GM23338 (cell line): ENCODE measurements around the gene ROR1. TPM values are rescaled to one million over a fixed set of nuclear protein-coding genes. Genes with fewer than 3 reads are reported as not detected.

ENCODE experiments used
- ATAC-seq: fragments of 200-7000 bp; cut with Tn5 transposase; 3 replicates; pipeline ENCODE4 v1.9.1; 2020
- DNase-seq: peaks from one replicate; pipeline ENCODE4 v3.0.0-alpha.2; 2015; ENCODE audit warnings: low spot score
- H2AFZ ChIP-seq: fragments of 200-600 bp; sonication (generic); 2 replicates; pipeline ENCODE4 v1.8.0; 2016; ENCODE audit warnings: antibody characterized with exemption, mild to moderate bottlenecking, moderate library complexity
- H3F3A ChIP-seq: fragments of 200-600 bp; sonication (generic); replicated peaks from 2 replicates; pipeline ENCODE4 v1.8.0; 2017; ENCODE audit warnings: antibody characterized with exemption, mixed run types, low read depth
- H3K27ac ChIP-seq: fragments of 200-600 bp; sonication (generic); 2 replicates; pipeline ENCODE4 v1.6.1; 2016; ENCODE audit warnings: low read depth
- H3K27me3 ChIP-seq: fragments of 200-600 bp; sonication (generic); 2 replicates; pipeline ENCODE4 v1.8.0; 2016; ENCODE audit warnings: mild to moderate bottlenecking, mixed run types, moderate library complexity; ENCODE audit not compliant: insufficient read depth
- H3K36me3 ChIP-seq: fragments of 200-600 bp; sonication (generic); 2 replicates; pipeline ENCODE4 v1.8.0; 2016; ENCODE audit warnings: mild to moderate bottlenecking; ENCODE audit not compliant: insufficient read depth
- H3K4me1 ChIP-seq: fragments of 200-600 bp; sonication (generic); 2 replicates; pipeline ENCODE4 v1.8.0; 2016; ENCODE audit warnings: mild to moderate bottlenecking, moderate library complexity; ENCODE audit not compliant: insufficient read depth
- H3K4me2 ChIP-seq: fragments of 200-600 bp; sonication (generic); 2 replicates; pipeline ENCODE4 v1.7.1; 2017; ENCODE audit warnings: mixed run types
- H3K4me3 ChIP-seq: fragments of 200-600 bp; sonication (generic); 2 replicates; pipeline ENCODE4 v1.6.1; 2016; ENCODE audit warnings: mixed run types
- H3K79me2 ChIP-seq: fragments of 200-600 bp; sonication (generic); replicated peaks from 2 replicates; pipeline ENCODE4 v1.8.0; 2017; ENCODE audit warnings: mild to moderate bottlenecking; ENCODE audit not compliant: insufficient read depth
- H3K9me2 ChIP-seq: fragments of 200-600 bp; sonication (generic); 2 replicates; pipeline ENCODE4 v1.8.0; 2017; ENCODE audit not compliant: insufficient read depth
- H4K20me1 ChIP-seq: fragments of 200-600 bp; sonication (generic); replicated peaks from 2 replicates; pipeline ENCODE4 v1.8.0; 2017; ENCODE audit warnings: mild to moderate bottlenecking; ENCODE audit not compliant: insufficient read depth
- H3K27ac Mint-ChIP-seq: 2 replicates; pipeline ENCODE4 v1.8.0; 2020; ENCODE audit warnings: inconsistent platforms, mild to moderate bottlenecking, moderate library complexity, mixed read lengths
- H3K27me3 Mint-ChIP-seq: 3 replicates; pipeline ENCODE4 v1.8.0; 2022; ENCODE audit warnings: low read depth, mild to moderate bottlenecking, moderate library complexity, mixed read lengths, inconsistent platforms; ENCODE audit not compliant: insufficient read depth, poor library complexity
- H3K36me3 Mint-ChIP-seq: 3 replicates; pipeline ENCODE4 v1.8.0; 2021; ENCODE audit warnings: low read depth, mild to moderate bottlenecking, inconsistent platforms, moderate library complexity, mixed read lengths
- H3K4me1 Mint-ChIP-seq: 3 replicates; pipeline ENCODE4 v1.8.0; 2020; ENCODE audit warnings: mild to moderate bottlenecking, inconsistent platforms, mixed read lengths
- H3K4me3 Mint-ChIP-seq: 3 replicates; pipeline ENCODE4 v1.8.0; 2021; ENCODE audit warnings: moderate library complexity, mild to moderate bottlenecking, inconsistent platforms, mixed read lengths
- H3K9me3 Mint-ChIP-seq: 3 replicates; pipeline ENCODE4 v1.8.0; 2020; ENCODE audit warnings: moderate library complexity, mild to moderate bottlenecking, inconsistent platforms, mixed read lengths
- CTCF ChIP-seq, 2 experiments: fragments of 200-600 bp in 1 of 2; sonication (generic) in 1 of 2; conservative IDR thresholded peaks; 2 replicates each; pipeline versions ENCODE4 v1.5.1 to v1.6.1; 2016 to 2017; ENCODE audit warnings: antibody characterized with exemption in 2 of 2, low read depth in 2 of 2, mild to moderate bottlenecking in 2 of 2, moderate library complexity in 1 of 2
- ETS1 ChIP-seq: IDR thresholded peaks from 2 replicates; pipeline ENCODE4 v1.6.1; 2016; ENCODE audit warnings: antibody characterized with exemption
- EZH2 ChIP-seq: fragments of 200-600 bp; sonication (generic); IDR thresholded peaks from one replicate; pipeline ENCODE4 v1.8.0; 2017; ENCODE audit warnings: antibody characterized with exemption, mild to moderate bottlenecking, low read depth; ENCODE audit not compliant: unreplicated experiment
- NANOG ChIP-seq: IDR thresholded peaks from 2 replicates; pipeline ENCODE4 v1.6.1; 2016; ENCODE audit warnings: antibody characterized with exemption, borderline replicate concordance
- REST ChIP-seq: IDR thresholded peaks from one replicate; pipeline ENCODE4 v1.6.1; 2018; ENCODE audit warnings: antibody characterized with exemption; ENCODE audit not compliant: unreplicated experiment
- ZNF114 ChIP-seq: fragments of 250-450 bp; sonication (Bioruptor Pico); IDR thresholded peaks from 2 replicates; pipeline ENCODE4 v1.5.0; 2020; ENCODE audit warnings: mild to moderate bottlenecking, moderate library complexity
- polyA plus RNA-seq: library from polyadenylated mRNA; unstranded; fragments of >200 nt; fragmentation: Nextera tagmentation; extraction: Ambion mirVana; gene quantifications from 2 replicates; pipeline ENCODE4 v1.2.1, GENCODE V29; 2016
- total RNA-seq: library from RNA; depleted of rRNA; stranded (reverse); fragments of >200 nt; shearing (Covaris generic); gene quantifications from 2 replicates; pipeline ENCODE4 v1.2.3, GENCODE V29; 2014
- TF ChIP-seq, protein P1 (sequence below): fragments of 250-450 bp; sonication (Bioruptor Pico); IDR thresholded peaks from 2 replicates; pipeline ENCODE4 v1.5.0; 2020; ENCODE audit warnings: mild to moderate bottlenecking, moderate library complexity

The ROR1 gene
- total and polyA plus RNA-seq, 2 experiments from 2014 or later = 59.7 to 96.0 TPM

- no peaks in the 10 kb centered on the region for H3K36me3 ChIP-seq
- peak overlapping the region; percentile 53 for H3K4me2 ChIP-seq
- H2AFZ ChIP-seq = no peak overlapping the region
- no peak overlapping the region for H3K4me3 ChIP-seq
- no peak overlapping the region for H3K27ac ChIP-seq
- H3K79me2 ChIP-seq = peaks cover 100% of the 10 kb centered on the region
- H3K27ac Mint-ChIP-seq = peak overlapping the region; percentile 3; the same call in 1 of the 2 replicates
- peaks cover 75% of the 10 kb centered on the region for H3K4me1 Mint-ChIP-seq
- ATAC-seq (peak; percentile 19; the same call in 2 of the 3 replicates), DNase-seq (no peak)
- H3K27me3 ChIP-seq = no peaks in the 10 kb centered on the region
- no peak for TF ChIP-seq EZH2
- no peak for TF ChIP-seq NANOG
- H3K9me3 Mint-ChIP-seq = no peaks in the 10 kb centered on the region
- H4K20me1 ChIP-seq = peaks cover 49% of the 10 kb centered on the region
- no peaks in the 10 kb centered on the region for H3F3A ChIP-seq
- H3K27me3 Mint-ChIP-seq = no peaks in the 10 kb centered on the region
- peaks cover 82% of the 10 kb centered on the region for H3K4me1 ChIP-seq
- peak overlapping the region; percentile 26; the same call in 1 of the 3 replicates for H3K4me3 Mint-ChIP-seq
- H3K36me3 Mint-ChIP-seq = no peaks in the 10 kb centered on the region; the same call in 2 of the 3 replicates
- no peaks in the 10 kb centered on the region for H3K9me2 ChIP-seq
Observed at GRCh38 chr1:63836830-63837229, 63.0 kb downstream of the ROR1 start.

- H3K27ac ChIP-seq = no peak overlapping the region
- ATAC-seq = no peak; the same call in 2 of the 3 replicates
- no peaks in the 10 kb centered on the region; the same call in 2 of the 3 replicates for H3K36me3 Mint-ChIP-seq
- no peaks in the 10 kb centered on the region for H3F3A ChIP-seq
- TF ChIP-seq, protein P1, sequence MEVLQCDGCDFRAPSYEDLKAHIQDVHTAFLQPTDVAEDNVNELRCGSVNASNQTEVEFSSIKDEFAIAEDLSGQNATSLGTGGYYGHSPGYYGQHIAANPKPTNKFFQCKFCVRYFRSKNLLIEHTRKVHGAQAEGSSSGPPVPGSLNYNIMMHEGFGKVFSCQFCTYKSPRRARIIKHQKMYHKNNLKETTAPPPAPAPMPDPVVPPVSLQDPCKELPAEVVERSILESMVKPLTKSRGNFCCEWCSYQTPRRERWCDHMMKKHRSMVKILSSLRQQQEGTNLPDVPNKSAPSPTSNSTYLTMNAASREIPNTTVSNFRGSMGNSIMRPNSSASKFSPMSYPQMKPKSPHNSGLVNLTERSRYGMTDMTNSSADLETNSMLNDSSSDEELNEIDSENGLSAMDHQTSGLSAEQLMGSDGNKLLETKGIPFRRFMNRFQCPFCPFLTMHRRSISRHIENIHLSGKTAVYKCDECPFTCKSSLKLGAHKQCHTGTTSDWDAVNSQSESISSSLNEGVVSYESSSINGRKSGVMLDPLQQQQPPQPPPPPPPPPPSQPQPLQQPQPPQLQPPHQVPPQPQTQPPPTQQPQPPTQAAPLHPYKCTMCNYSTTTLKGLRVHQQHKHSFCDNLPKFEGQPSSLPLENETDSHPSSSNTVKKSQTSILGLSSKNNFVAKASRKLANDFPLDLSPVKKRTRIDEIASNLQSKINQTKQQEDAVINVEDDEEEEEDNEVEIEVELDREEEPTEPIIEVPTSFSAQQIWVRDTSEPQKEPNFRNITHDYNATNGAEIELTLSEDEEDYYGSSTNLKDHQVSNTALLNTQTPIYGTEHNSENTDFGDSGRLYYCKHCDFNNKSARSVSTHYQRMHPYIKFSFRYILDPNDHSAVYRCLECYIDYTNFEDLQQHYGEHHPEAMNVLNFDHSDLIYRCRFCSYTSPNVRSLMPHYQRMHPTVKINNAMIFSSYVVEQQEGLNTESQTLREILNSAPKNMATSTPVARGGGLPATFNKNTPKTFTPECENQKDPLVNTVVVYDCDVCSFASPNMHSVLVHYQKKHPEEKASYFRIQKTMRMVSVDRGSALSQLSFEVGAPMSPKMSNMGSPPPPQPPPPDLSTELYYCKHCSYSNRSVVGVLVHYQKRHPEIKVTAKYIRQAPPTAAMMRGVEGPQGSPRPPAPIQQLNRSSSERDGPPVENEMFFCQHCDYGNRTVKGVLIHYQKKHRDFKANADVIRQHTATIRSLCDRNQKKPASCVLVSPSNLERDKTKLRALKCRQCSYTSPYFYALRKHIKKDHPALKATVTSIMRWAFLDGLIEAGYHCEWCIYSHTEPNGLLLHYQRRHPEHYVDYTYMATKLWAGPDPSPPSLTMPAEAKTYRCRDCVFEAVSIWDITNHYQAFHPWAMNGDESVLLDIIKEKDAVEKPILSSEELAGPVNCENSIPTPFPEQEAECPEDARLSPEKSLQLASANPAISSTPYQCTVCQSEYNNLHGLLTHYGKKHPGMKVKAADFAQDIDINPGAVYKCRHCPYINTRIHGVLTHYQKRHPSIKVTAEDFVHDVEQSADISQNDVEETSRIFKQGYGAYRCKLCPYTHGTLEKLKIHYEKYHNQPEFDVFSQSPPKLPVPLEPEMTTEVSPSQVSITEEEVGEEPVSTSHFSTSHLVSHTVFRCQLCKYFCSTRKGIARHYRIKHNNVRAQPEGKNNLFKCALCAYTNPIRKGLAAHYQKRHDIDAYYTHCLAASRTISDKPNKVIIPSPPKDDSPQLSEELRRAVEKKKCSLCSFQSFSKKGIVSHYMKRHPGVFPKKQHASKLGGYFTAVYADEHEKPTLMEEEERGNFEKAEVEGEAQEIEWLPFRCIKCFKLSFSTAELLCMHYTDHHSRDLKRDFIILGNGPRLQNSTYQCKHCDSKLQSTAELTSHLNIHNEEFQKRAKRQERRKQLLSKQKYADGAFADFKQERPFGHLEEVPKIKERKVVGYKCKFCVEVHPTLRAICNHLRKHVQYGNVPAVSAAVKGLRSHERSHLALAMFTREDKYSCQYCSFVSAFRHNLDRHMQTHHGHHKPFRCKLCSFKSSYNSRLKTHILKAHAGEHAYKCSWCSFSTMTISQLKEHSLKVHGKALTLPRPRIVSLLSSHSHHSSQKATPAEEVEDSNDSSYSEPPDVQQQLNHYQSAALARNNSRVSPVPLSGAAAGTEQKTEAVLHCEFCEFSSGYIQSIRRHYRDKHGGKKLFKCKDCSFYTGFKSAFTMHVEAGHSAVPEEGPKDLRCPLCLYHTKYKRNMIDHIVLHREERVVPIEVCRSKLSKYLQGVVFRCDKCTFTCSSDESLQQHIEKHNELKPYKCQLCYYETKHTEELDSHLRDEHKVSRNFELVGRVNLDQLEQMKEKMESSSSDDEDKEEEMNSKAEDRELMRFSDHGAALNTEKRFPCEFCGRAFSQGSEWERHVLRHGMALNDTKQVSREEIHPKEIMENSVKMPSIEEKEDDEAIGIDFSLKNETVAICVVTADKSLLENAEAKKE (CRISPR knock-in tag) = no peak
- TF ChIP-seq ZNF114 (CRISPR knock-in tag) = no peak
- peak in 1 of 2 experiments; percentile 25; a peak in 1 of 4 replicates for TF ChIP-seq CTCF (conservative IDR thresholded peaks at IDR 0.05; ENCODE audit: low read depth in 2 of 2)
- TF ChIP-seq ETS1 = no peak
- no peak for TF ChIP-seq REST
- no peaks in the 10 kb centered on the region for H3K36me3 ChIP-seq
- H3K27me3 ChIP-seq = no peaks in the 10 kb centered on the region
- peaks cover 100% of the 10 kb centered on the region for H3K79me2 ChIP-seq
- no peaks in the 10 kb centered on the region for H3K9me3 Mint-ChIP-seq
- H2AFZ ChIP-seq = no peak overlapping the region
- H3K4me1 Mint-ChIP-seq = peaks cover 78% of the 10 kb centered on the region
- H3K9me2 ChIP-seq = no peaks in the 10 kb centered on the region
- DNase-seq = no peak
- no peak overlapping the region for H3K4me2 ChIP-seq
- H4K20me1 ChIP-seq = peaks cover 67% of the 10 kb centered on the region
- peaks cover 89% of the 10 kb centered on the region for H3K4me1 ChIP-seq
- H3K27ac Mint-ChIP-seq = no peak overlapping the region
- no peak overlapping the region for H3K4me3 ChIP-seq
- H3K27me3 Mint-ChIP-seq = peaks cover 9% of the 10 kb centered on the region
- H3K4me3 Mint-ChIP-seq = no peak overlapping the region
Observed at GRCh38 chr1:63843010-63843409, 69.2 kb downstream of the ROR1 start.
